WTC11 (cell line): Measurements from ENCODE around the gene DDOST.

Experiments
- NR2C2 ChIP-seq: sonication (generic); formaldehyde crosslinking; IDR thresholded peaks from 2 replicates; pipeline ENCODE4 v1.8.0; 2022; ENCODE audit warnings: mild to moderate bottlenecking, missing genetic modification reagents
- TEAD4 ChIP-seq: sonication (generic); formaldehyde crosslinking; IDR thresholded peaks from 2 replicates; pipeline ENCODE4 v1.8.0; 2022; ENCODE audit warnings: mild to moderate bottlenecking, missing genetic modification reagents
- ZBTB21 ChIP-seq: sonication (generic); formaldehyde crosslinking; IDR thresholded peaks from 2 replicates; pipeline ENCODE4 v1.8.1; 2023; ENCODE audit warnings: mild to moderate bottlenecking, missing genetic modification reagents, borderline replicate concordance
- TF ChIP-seq, protein P1 (sequence below): fragments of 250-450 bp; sonication (Bioruptor Pico); IDR thresholded peaks from 2 replicates; pipeline ENCODE4 v1.8.0; 2021; ENCODE audit warnings: mild to moderate bottlenecking
- TF ChIP-seq, protein P2 (sequence below): fragments of 200-600 bp; IDR thresholded peaks from 2 replicates; pipeline ENCODE4 v1.8.0; 2022; ENCODE audit warnings: antibody characterized with exemption
- TF ChIP-seq, protein P3 (sequence below): sonication (generic); formaldehyde crosslinking; IDR thresholded peaks from 2 replicates; pipeline ENCODE4 v1.8.0; 2022; ENCODE audit warnings: mild to moderate bottlenecking, missing genetic modification reagents

DNA sequence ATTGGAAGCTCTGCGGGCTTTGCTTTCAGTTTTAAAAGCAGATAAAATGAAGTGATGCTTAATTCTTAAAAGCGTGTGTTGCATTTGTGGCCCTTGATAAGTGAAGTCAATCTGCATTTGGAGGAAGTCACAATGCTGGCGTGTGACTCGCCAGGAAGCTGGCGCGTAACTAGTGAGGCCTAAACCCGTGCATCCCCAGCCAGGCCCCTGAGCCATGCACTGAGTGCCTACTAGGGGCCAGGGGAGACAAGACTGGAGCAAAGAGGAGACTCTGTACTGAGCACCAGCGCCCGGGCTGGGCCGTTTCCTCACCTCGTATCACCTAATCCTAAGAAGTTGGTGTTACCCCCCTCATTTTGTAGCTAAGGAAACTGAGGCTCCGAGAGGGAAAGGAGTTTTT is 4.6 kb upstream of the DDOST start:
- TF ChIP-seq, protein P1, sequence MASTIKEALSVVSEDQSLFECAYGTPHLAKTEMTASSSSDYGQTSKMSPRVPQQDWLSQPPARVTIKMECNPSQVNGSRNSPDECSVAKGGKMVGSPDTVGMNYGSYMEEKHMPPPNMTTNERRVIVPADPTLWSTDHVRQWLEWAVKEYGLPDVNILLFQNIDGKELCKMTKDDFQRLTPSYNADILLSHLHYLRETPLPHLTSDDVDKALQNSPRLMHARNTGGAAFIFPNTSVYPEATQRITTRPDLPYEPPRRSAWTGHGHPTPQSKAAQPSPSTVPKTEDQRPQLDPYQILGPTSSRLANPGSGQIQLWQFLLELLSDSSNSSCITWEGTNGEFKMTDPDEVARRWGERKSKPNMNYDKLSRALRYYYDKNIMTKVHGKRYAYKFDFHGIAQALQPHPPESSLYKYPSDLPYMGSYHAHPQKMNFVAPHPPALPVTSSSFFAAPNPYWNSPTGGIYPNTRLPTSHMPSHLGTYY (CRISPR knock-in tag), result no peak
- TF ChIP-seq ZBTB21 (CRISPR knock-in tag), result no peak
- TF ChIP-seq, protein P2, sequence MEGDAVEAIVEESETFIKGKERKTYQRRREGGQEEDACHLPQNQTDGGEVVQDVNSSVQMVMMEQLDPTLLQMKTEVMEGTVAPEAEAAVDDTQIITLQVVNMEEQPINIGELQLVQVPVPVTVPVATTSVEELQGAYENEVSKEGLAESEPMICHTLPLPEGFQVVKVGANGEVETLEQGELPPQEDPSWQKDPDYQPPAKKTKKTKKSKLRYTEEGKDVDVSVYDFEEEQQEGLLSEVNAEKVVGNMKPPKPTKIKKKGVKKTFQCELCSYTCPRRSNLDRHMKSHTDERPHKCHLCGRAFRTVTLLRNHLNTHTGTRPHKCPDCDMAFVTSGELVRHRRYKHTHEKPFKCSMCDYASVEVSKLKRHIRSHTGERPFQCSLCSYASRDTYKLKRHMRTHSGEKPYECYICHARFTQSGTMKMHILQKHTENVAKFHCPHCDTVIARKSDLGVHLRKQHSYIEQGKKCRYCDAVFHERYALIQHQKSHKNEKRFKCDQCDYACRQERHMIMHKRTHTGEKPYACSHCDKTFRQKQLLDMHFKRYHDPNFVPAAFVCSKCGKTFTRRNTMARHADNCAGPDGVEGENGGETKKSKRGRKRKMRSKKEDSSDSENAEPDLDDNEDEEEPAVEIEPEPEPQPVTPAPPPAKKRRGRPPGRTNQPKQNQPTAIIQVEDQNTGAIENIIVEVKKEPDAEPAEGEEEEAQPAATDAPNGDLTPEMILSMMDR, result no peak
- no peak for TF ChIP-seq TEAD4 (CRISPR knock-in tag)
- TF ChIP-seq NR2C2, result no peak
- TF ChIP-seq, protein P3, sequence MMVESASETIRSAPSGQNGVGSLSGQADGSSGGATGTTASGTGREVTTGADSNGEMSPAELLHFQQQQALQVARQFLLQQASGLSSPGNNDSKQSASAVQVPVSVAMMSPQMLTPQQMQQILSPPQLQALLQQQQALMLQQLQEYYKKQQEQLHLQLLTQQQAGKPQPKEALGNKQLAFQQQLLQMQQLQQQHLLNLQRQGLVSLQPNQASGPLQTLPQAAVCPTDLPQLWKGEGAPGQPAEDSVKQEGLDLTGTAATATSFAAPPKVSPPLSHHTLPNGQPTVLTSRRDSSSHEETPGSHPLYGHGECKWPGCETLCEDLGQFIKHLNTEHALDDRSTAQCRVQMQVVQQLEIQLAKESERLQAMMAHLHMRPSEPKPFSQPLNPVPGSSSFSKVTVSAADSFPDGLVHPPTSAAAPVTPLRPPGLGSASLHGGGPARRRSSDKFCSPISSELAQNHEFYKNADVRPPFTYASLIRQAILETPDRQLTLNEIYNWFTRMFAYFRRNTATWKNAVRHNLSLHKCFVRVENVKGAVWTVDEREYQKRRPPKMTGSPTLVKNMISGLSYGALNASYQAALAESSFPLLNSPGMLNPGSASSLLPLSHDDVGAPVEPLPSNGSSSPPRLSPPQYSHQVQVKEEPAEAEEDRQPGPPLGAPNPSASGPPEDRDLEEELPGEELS (CRISPR knock-in tag), result no peak
